Ovary (tissue), 9 donors: ENCODE data around the gene ANKUB1. TPM values are rescaled to one million over a fixed set of nuclear protein-coding genes. Genes with fewer than 3 reads are reported as not detected.

ENCODE experiments used
- DNase-seq, 5 donors: peaks; one replicate each; pipeline ENCODE4 v3.0.0-alpha.2; 2019 to 2020
- H3K27ac ChIP-seq, 2 donors: fragments of 200-600 bp; one replicate each; pipeline versions ENCODE4 v1.5.1 to v1.8.0; 2019 to 2022
- H3K27me3 ChIP-seq: fragments of 200-600 bp; one replicate; pipeline ENCODE4 v1.8.0; 2022
- H3K36me3 ChIP-seq: fragments of 200-600 bp; sonication (generic); one replicate; pipeline ENCODE4 v1.5.1; 2019
- H3K4me1 ChIP-seq: one replicate; pipeline ENCODE4 v1.8.1; 2013; ENCODE audit warnings: mild to moderate bottlenecking, moderate library complexity; ENCODE audit not compliant: insufficient read depth
- H3K4me3 ChIP-seq: fragments of 200-600 bp; sonication (generic); one replicate; pipeline ENCODE4 v1.5.1; 2017
- H3K9me3 ChIP-seq, 2 donors: fragments of 200-600 bp in 1 of 2; sonication (generic) in 1 of 2; one replicate each; pipeline versions ENCODE4 v1.5.1 to v1.8.1; 2013 to 2019; ENCODE audit warnings: mild to moderate bottlenecking in 1 of 2, moderate library complexity in 1 of 2
- EP300 ChIP-seq: sonication (generic); formaldehyde crosslinking; IDR thresholded peaks from one replicate; pipeline ENCODE4 v1.6.1; 2017; ENCODE audit warnings: antibody characterized with exemption
- POLR2A ChIP-seq: fragments of 450-650 bp; IDR thresholded peaks from one replicate; pipeline ENCODE4 v1.6.1; 2017; ENCODE audit warnings: antibody characterized with exemption, mild to moderate bottlenecking, moderate library complexity
- WGBS, 3 donors: extraction: QIAGEN DNeasy Blood & Tissue Kit in 1 of 3; methylation state at CpG; one replicate each; pipeline versions ENCODE4 v1.1.5 to v1.1.7; 2013 to 2017; 5-methylcytosine and 5-hydroxymethylcytosine counted together
- intact Hi-C, 4 donors: fragments of 100-400 bp; cut with DNase I; formaldehyde crosslinking; loops; one replicate each; pipeline versions ENCODE4 v1.11.0 to v1.15.1; 2022 to 2023
- polyA plus RNA-seq, 2 donors: library from polyadenylated mRNA; stranded (reverse); fragments of 200-250 nt in 1 of 2; fragments of 350-450 nt in 1 of 2; fragmentation: Illumina TruSeq in 1 of 2; extraction: RNeasy Lipid Tissue Mini Kit (QIAGEN cat#74804) in 1 of 2; gene quantifications; one replicate each; pipeline ENCODE4 v1.2.3, GENCODE V29; 2013 to 2014
- total RNA-seq, 7 donors: library from RNA; depleted of rRNA in 2 of 7; stranded (reverse); fragments of >200 nt in 2 of 7; fragmentation: NEBNext Ultra II Directional in 3 of 7; extraction: Animal tissue kit (Norgen Biotek cat#: 25700) in 3 of 7; gene quantifications; one replicate each; pipeline versions ENCODE4 v1.1.0 to v1.2.4, GENCODE V29; 2016 to 2023
- TF ChIP-seq, protein P1 (sequence below), 3 donors: fragments of 450-650 bp in 2 of 3; fragments of 200-600 bp in 1 of 3; IDR thresholded peaks; one replicate each; pipeline versions ENCODE4 v1.5.1 to v1.8.0; 2016 to 2022; ENCODE audit warnings: antibody characterized with exemption in 3 of 3, mild to moderate bottlenecking in 1 of 3
- donor health status: DM: no; HTN: no; CAD: no; lungs with moderate emphysema.
- donor health status: DM: no; HTN: no; CAD: no.
- donor health status: Bipolar disorder and iron deficiency.
- donor health status: DM: yes; HTN: yes; CAD: no.
- donor health status: DM: no; HTN: no; CAD: no.
- donor health status: DM: yes; HTN: yes; CAD: no.

ANKUB1 gene
- total and polyA plus RNA-seq, 9 donors = 0.10 to 3.8 (median 0.48) TPM; not detected in 4

DNA sequence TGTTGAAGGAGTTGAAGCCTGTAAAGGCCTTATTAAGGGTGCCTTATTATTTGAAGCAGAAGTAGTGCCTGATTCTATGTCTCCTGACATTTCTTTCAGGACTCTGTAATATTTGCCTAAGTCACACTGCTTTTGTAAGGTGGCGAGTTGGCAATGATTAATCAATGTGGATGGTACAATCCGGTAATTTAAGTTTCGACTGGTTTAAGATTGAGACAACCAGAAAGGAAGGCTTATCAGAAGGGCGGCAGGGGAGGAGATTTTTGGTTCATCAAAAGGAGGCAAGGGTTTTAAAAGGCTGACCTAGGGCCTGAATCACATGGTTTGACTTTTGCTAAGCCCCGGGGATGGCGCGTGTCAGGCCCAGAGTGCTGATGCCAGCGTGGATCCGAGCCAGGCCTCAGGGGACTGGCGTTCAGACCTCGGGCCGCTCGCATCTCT lies 19.8 kb upstream of the ANKUB1 start:
- no peaks in the 10 kb centered on the region for H3K36me3 ChIP-seq
- H3K9me3 ChIP-seq = no peaks in the 10 kb centered on the region
- H3K27me3 ChIP-seq = no peaks in the 10 kb centered on the region
- intact Hi-C loops = no loop called here
- peak overlapping the region; percentile 94 to 97 for H3K27ac ChIP-seq
- WGBS, 3 donors = 27 to 30% (median 28%) methylated on average over 13 of the region's 13 CpGs
- peaks cover 7% of the 10 kb centered on the region for H3K4me1 ChIP-seq
- DNase-seq = peak in 1 of 5 donors; percentile 75
- TF ChIP-seq POLR2A (no peak), EP300 (no peak)
- TF ChIP-seq, protein P1, sequence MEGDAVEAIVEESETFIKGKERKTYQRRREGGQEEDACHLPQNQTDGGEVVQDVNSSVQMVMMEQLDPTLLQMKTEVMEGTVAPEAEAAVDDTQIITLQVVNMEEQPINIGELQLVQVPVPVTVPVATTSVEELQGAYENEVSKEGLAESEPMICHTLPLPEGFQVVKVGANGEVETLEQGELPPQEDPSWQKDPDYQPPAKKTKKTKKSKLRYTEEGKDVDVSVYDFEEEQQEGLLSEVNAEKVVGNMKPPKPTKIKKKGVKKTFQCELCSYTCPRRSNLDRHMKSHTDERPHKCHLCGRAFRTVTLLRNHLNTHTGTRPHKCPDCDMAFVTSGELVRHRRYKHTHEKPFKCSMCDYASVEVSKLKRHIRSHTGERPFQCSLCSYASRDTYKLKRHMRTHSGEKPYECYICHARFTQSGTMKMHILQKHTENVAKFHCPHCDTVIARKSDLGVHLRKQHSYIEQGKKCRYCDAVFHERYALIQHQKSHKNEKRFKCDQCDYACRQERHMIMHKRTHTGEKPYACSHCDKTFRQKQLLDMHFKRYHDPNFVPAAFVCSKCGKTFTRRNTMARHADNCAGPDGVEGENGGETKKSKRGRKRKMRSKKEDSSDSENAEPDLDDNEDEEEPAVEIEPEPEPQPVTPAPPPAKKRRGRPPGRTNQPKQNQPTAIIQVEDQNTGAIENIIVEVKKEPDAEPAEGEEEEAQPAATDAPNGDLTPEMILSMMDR (IDR thresholded peaks at IDR 0.05) = no peak
- H3K4me3 ChIP-seq = peak overlapping the region; percentile 76

DNA sequence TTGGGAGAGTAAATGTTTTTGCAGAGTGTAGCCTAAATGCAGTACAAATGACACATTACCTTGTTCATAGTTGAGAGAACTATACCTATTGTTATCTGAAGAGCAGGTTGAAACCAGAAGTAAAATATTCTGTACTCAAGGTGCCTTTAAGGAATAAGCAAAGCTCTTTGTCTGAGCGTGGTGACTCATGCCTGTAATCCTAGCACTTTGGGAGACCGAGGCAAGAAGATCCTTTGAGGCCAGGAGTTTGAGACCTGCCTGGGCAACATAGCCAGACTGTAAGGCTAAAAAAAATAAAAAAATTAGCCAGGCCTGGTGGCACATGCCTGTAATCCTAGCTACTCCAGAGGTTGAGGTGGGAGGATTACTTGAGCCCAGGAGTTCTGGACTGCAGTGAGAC lies 18.5 kb upstream of the ANKUB1 start:
- WGBS, 3 donors = 84 to 90% (median 89%) methylated on average over 2 of the region's 2 CpGs
- Histone ChIP-seq H3K27ac (no peak overlapping the region), H3K9me3 (no peaks in the 10 kb centered on the region), H3K36me3 (no peaks in the 10 kb centered on the region), H3K27me3 (no peaks in the 10 kb centered on the region), H3K4me3 (no peak overlapping the region), H3K4me1 (peaks cover 4% of the 10 kb centered on the region)
- no peak for DNase-seq
- intact Hi-C loops = no loop called here
- TF ChIP-seq EP300 (no peak), POLR2A (no peak)
- TF ChIP-seq, protein P1 (IDR thresholded peaks at IDR 0.05) = no peak

- H3K27ac ChIP-seq = no peak overlapping the region
- no peak for TF ChIP-seq POLR2A
- TF ChIP-seq, protein P1 (IDR thresholded peaks at IDR 0.05) = no peak
- no peak for TF ChIP-seq EP300
- no peak overlapping the region for H3K4me3 ChIP-seq
- no peaks in the 10 kb centered on the region for H3K9me3 ChIP-seq
- no peaks in the 10 kb centered on the region for H3K36me3 ChIP-seq
- intact Hi-C loops = loop anchor here in 1 of 4 donors (10.0 kb wide), 1 partner anchor 315 kb away; no protein-coding TSS in a partner anchor
- DNase-seq = no peak
- no peaks in the 10 kb centered on the region for H3K27me3 ChIP-seq
- peaks cover 2% of the 10 kb centered on the region for H3K4me1 ChIP-seq
Measured at GRCh38 chr3:149809699-149810098, 17.3 kb upstream of the ANKUB1 start.

DNA sequence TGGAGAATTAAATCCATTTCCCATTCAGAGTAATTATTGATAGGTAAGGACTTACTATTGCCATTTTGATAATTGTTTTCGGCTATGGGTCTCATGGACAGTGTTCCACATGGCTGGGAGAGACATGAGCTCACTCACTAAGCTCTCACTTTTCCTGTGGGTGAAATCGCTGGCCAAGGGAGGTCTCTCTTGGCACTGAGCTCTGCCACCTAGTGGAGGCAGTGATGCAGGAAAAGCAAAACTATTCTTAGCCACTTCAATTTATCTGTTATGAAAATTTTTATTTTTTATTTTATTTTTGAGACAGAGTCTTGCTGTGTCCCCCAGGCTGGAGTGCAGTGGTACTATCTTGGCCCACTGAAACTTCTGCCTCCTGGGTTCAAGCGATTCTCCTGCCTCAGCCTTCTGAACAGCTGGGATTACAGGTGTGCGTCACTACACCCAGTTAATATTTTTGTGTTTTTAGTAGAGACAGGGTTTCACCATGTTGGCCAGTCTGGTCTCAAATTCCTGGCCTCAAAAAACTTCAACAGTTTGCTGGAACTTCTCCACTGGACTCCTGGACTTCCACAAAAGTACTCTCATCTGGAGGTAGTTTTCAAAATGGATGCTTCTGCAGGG lies 16.0 kb upstream of the ANKUB1 start:
- Histone ChIP-seq H3K9me3 (no peaks in the 10 kb centered on the region), H3K27me3 (no peaks in the 10 kb centered on the region), H3K4me3 (no peak overlapping the region), H3K36me3 (no peaks in the 10 kb centered on the region), H3K4me1 (peaks cover 2% of the 10 kb centered on the region), H3K27ac (no peak overlapping the region)
- intact Hi-C loops = loop anchor here in 1 of 4 donors (10.0 kb wide), 1 partner anchor 314 kb away; no protein-coding TSS in a partner anchor
- DNase-seq = peak; percentile 51 to 67 (median 64)
- 26 to 31% (median 28%) methylated on average over 4 of the region's 4 CpGs for WGBS, 3 donors
- no peak for TF ChIP-seq EP300
- TF ChIP-seq, protein P1 (IDR thresholded peaks at IDR 0.05) = peak; percentile 35 to 41 (median 39)
